ENCODE results near the gene VAT1.
A peak's percentile ranks its signal among the peaks of the same experiment; 100 is the strongest.
"Not testable (repeated sequence)": the region's sequence is repeated elsewhere in the genome, so short reads cannot be mapped to it uniquely, and the experiment has no call there.

Gene VAT1

GRCh38 chr17:42979511-42980273, 42.5 kb downstream of the VAT1 start, which contains the start of gene PTGES3L:
TSS of gene PTGES3L (minus strand) at chr17:42980080. CDS start at chr17:42980053, 27 bp downstream.
- peak; percentile 78 for DNase-seq (ENCODE audit: extremely low spot score)
- TF ChIP-seq CTCF (IDR thresholded peaks at IDR 0.05; ENCODE audit: control extremely low read depth, extremely low read depth, low read depth, missing control alignments): no peak
- POLR2A ChIA-PET: interaction anchor here (1.0 kb wide), 1 partner anchor 388 kb away, joined by 3 read pairs; no protein-coding TSS in a partner anchor
- CTCF ChIA-PET: interaction anchor here (0.9 to 3.6 kb wide), 5 partner anchors 11 to 216 kb away, joined by 3 to 12 read pairs (median 4); partner anchors contain the start of gene RPL27

GRCh38 chr17:42975701-42976100, 46.5 kb downstream of the VAT1 start:
- POLR2A ChIA-PET; DNase-seq (ENCODE audit: extremely low spot score): not testable (repeated sequence)
- CTCF ChIA-PET: interaction anchor here (0.8 to 1.3 kb wide), 3 partner anchors 22 to 398 kb away, joined by 3 to 4 read pairs (median 3); partner anchors contain the start of genes PSMC3IP and RPL27

GRCh38 chr17:42975265-42975664, 46.9 kb downstream of the VAT1 start:
- no peak for TF ChIP-seq CTCF (IDR thresholded peaks at IDR 0.05; ENCODE audit: control extremely low read depth, extremely low read depth, low read depth, missing control alignments)
- POLR2A ChIA-PET: no interaction called here
- no peak for DNase-seq (ENCODE audit: extremely low spot score)
- CTCF ChIA-PET: interaction anchor here (1.3 kb wide), 1 partner anchor 38 kb away, joined by 3 read pairs; no protein-coding TSS in a partner anchor

- DNase-seq (ENCODE audit: extremely low spot score); CTCF ChIA-PET; POLR2A ChIA-PET: not testable (repeated sequence)
Observed at GRCh38 chr17:42973323-42973722, 48.9 kb downstream of the VAT1 start.

GRCh38 chr17:42971589-42971988, 50.6 kb downstream of the VAT1 start:
- POLR2A ChIA-PET: interaction anchor here (0.6 to 0.8 kb wide), 2 partner anchors 12 to 344 kb away, joined by 3 to 8 read pairs; no protein-coding TSS in a partner anchor
- CTCF ChIA-PET: no interaction called here
- no peak for DNase-seq (ENCODE audit: extremely low spot score)
- TF ChIP-seq CTCF (IDR thresholded peaks at IDR 0.05; ENCODE audit: control extremely low read depth, extremely low read depth, low read depth, missing control alignments): no peak

GRCh38 chr17:42969001-42969581, 53.1 kb downstream of the VAT1 start:
- DNase-seq (ENCODE audit: extremely low spot score): no peak
- POLR2A ChIA-PET: interaction anchor here (0.7 kb wide), 1 partner anchor 121 kb away, joined by 4 read pairs; no protein-coding TSS in a partner anchor
- CTCF ChIA-PET: interaction anchor here (0.9 to 2.8 kb wide), 4 partner anchors 10 to 164 kb away, joined by 3 to 12 read pairs (median 6); partner anchors contain the start of genes PTGES3L, RPL27 and RUNDC1
- TF ChIP-seq CTCF (IDR thresholded peaks at IDR 0.05; ENCODE audit: control extremely low read depth, extremely low read depth, low read depth, missing control alignments): no peak

GRCh38 chr17:42967925-42968324, 54.3 kb downstream of the VAT1 start:
- POLR2A ChIA-PET: interaction anchor here (1.0 kb wide), 1 partner anchor 31 kb away, joined by 3 read pairs; the partner anchor contains the start of gene RPL27
- CTCF ChIA-PET: interaction anchor here (2.6 to 2.8 kb wide), 2 partner anchors 11 to 29 kb away, joined by 10 to 12 read pairs; partner anchors contain the start of genes PTGES3L, RPL27 and RUNDC1
- TF ChIP-seq CTCF (IDR thresholded peaks at IDR 0.05; ENCODE audit: control extremely low read depth, extremely low read depth, low read depth, missing control alignments): no peak
- DNase-seq (ENCODE audit: extremely low spot score): no peak
